ENCODE measurements around the gene VEGFA.

VEGFA gene

DNA sequence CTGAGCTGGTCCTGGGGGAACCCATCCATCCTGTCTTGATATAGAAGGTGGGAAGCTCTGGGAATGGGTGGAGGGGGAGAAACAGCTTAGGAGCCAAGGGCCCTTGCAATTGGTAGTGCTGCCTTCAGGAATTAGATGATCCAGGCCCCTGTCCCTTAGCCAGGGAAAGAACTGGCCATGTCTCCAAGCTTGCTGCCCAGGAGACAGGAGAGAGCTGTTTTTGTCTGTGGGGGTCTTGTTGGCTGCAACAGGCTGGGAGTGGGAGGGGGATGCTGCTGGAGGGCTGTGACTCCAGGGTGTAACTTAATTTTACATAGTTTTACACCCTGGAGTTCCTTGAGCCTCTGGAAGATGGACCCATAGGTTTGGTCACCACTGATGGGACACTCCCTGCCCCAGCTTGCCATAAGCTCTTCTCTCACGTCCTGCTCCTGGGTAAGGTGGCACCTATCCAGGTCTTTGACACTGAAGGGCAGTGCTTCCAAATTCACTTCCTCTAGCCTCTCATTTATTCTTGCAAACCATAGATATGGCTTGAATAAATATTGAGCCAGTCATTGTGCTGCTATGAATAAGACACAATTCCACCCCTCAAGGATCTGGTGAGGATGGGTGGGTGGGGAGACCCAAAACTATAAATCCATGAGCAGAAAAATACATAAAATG is 16.8 kb downstream of the VEGFA start:
- no peak overlapping the region for H3K9ac ChIP-seq (ENCODE audit: insufficient read length)
- DNase-seq (ENCODE audit: low read depth, low spot score) = no peak
- H3K4me3 ChIP-seq = no peak overlapping the region
- H3K36me3 ChIP-seq (ENCODE audit: insufficient read depth, low read length) = peaks cover 36% of the 10 kb centered on the region
- TF ChIP-seq FOXP2 (optimal IDR thresholded peaks at IDR 0.05; ENCODE audit: control extremely low read depth, extremely low read length, insufficient read depth) (no peak), POLR2AphosphoS5 (IDR thresholded peaks at IDR 0.05; ENCODE audit: borderline replicate concordance, low read depth, low read length) (no peak), EZH2 (IDR thresholded peaks at IDR 0.05) (no peak)
- H3K9me3 ChIP-seq (ENCODE audit: low read depth, low read length) = no peaks in the 10 kb centered on the region
- 0 out of 2 replicates have a peak overlapping the region, but pooled peaks have one; percentile 53 for H3K27ac ChIP-seq

DNA sequence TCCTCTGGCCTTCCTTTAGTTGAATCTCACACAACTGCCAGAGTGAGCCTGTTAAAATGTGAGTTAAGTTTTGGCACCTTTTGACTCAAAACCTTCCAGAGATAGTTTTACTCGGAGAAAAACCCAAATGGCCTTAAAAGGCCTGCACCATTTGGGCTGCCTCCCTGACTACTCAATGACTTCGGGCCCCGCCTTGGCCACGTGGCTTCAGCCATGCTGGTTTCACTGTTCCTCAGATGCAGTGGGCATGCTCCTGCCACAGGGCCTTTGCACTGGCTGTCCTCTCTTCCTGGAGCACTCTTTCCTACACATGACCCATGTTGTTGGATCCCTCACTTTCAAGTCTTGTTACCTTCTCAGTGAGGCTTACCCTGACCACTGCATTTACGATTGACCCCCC is 18.3 kb downstream of the VEGFA start:
- H3K9ac ChIP-seq (ENCODE audit: insufficient read length) = no peak overlapping the region
- peaks cover 21% of the 10 kb centered on the region for H3K36me3 ChIP-seq (ENCODE audit: insufficient read depth, low read length)
- no peak overlapping the region for H3K4me3 ChIP-seq
- H3K9me3 ChIP-seq (ENCODE audit: low read depth, low read length) = no peaks in the 10 kb centered on the region
- no peak overlapping the region for H3K27ac ChIP-seq
- DNase-seq (ENCODE audit: low read depth, low spot score) = no peak
- TF ChIP-seq POLR2AphosphoS5 (IDR thresholded peaks at IDR 0.05; ENCODE audit: borderline replicate concordance, low read depth, low read length) (no peak), EZH2 (IDR thresholded peaks at IDR 0.05) (no peak), FOXP2 (optimal IDR thresholded peaks at IDR 0.05; ENCODE audit: control extremely low read depth, extremely low read length, insufficient read depth) (no peak)

DNA sequence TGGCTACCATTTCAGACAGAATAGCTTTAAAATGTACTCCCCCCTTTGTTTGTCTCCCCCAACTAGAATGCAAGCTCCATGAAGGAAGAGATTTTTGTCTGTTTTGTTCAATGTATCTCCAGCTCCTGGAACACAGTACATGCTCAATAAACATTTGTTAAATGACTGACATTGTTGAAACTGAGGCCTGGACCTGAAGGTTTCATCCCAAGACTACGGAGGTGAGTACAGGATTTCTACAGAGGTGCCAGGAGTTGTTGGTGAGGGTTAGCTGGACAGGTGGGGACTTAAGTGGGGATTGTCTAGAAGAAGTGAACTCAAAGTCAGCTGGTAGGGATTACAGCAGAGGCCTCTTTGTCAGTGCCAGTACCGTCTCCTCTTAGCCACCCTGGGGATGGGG is 19.4 kb downstream of the VEGFA start:
- Histone ChIP-seq H3K36me3 (ENCODE audit: insufficient read depth, low read length) (peaks cover 10% of the 10 kb centered on the region; the same call in 1 of the 2 replicates), H3K9ac (ENCODE audit: insufficient read length) (no peak overlapping the region), H3K9me3 (ENCODE audit: low read depth, low read length) (no peaks in the 10 kb centered on the region), H3K27ac (no peak overlapping the region), H3K4me3 (no peak overlapping the region)
- TF ChIP-seq EZH2 (IDR thresholded peaks at IDR 0.05) (no peak), POLR2AphosphoS5 (IDR thresholded peaks at IDR 0.05; ENCODE audit: borderline replicate concordance, low read depth, low read length) (no peak), FOXP2 (optimal IDR thresholded peaks at IDR 0.05; ENCODE audit: control extremely low read depth, extremely low read length, insufficient read depth) (no peak)
- no peak for DNase-seq (ENCODE audit: low read depth, low spot score)

DNA sequence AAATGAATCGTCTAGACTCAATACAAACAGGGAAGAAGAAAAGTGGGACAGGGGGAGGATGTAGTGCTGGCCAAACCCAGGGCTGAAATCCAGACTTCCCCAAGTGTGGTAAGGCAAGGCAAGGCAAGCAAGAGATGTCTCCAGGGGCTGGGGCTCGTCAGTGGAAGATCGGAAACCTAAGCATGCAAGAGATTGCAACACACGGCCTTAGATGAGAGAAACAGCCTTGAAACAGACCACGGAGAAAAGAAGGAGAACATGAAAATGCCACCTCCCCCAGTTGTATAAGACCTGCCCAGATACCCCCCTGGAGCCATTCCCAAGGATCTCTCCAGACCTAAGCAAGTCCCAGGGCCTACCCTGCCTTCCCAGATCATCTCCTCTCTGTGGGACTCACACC is 20.0 kb downstream of the VEGFA start:
- H3K36me3 ChIP-seq (ENCODE audit: insufficient read depth, low read length) = peaks cover 6% of the 10 kb centered on the region; the same call in 1 of the 2 replicates
- no peak overlapping the region for H3K9ac ChIP-seq (ENCODE audit: insufficient read length)
- H3K4me3 ChIP-seq = no peak overlapping the region
- H3K9me3 ChIP-seq (ENCODE audit: low read depth, low read length) = no peaks in the 10 kb centered on the region
- DNase-seq (ENCODE audit: low read depth, low spot score) = no peak
- TF ChIP-seq POLR2AphosphoS5 (IDR thresholded peaks at IDR 0.05; ENCODE audit: borderline replicate concordance, low read depth, low read length) = no peak
- no peak for TF ChIP-seq FOXP2 (optimal IDR thresholded peaks at IDR 0.05; ENCODE audit: control extremely low read depth, extremely low read length, insufficient read depth)
- no peak for TF ChIP-seq EZH2 (IDR thresholded peaks at IDR 0.05)
- H3K27ac ChIP-seq = no peak overlapping the region

DNA sequence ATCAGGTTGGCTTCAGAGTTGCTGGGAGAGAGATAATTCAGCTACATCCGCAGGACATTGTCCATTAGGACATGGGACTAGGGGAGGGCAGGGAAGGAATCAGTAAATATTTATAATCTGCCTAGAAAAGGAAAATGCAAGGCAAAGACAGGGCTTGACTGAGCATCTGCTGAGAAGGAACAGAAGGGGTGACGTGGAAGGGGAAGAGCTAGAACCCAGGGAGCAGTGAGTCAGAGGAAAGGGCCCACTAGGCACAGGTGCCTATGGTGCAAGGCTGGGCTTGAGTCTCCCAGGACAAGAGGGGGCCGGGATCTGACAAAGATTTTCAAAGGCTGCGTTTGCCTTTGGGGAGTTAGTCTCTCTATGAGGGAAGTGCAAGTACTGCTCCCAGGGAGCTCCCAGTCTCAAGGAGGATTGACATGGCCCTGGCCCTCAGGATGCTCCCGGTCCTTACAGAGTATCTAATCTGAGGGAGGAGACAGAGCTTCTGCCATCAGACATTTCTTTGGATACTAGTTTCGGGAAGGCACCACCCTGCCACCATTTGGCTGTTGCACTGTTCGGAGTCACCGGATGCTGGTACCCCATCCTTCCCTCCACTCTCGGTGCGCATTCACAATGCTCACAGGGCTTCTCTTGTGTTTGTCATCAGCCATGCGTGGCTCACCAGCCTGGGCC is 21.9 kb downstream of the VEGFA start:
- Histone ChIP-seq H3K36me3 (ENCODE audit: insufficient read depth, low read length) (no peaks in the 10 kb centered on the region), H3K4me3 (no peak overlapping the region), H3K9ac (ENCODE audit: insufficient read length) (no peak overlapping the region), H3K9me3 (ENCODE audit: low read depth, low read length) (no peaks in the 10 kb centered on the region), H3K27ac (no peak overlapping the region)
- TF ChIP-seq EZH2 (IDR thresholded peaks at IDR 0.05) = no peak
- no peak for TF ChIP-seq FOXP2 (optimal IDR thresholded peaks at IDR 0.05; ENCODE audit: control extremely low read depth, extremely low read length, insufficient read depth)
- no peak for TF ChIP-seq POLR2AphosphoS5 (IDR thresholded peaks at IDR 0.05; ENCODE audit: borderline replicate concordance, low read depth, low read length)
- DNase-seq (ENCODE audit: low read depth, low spot score) = no peak

DNA sequence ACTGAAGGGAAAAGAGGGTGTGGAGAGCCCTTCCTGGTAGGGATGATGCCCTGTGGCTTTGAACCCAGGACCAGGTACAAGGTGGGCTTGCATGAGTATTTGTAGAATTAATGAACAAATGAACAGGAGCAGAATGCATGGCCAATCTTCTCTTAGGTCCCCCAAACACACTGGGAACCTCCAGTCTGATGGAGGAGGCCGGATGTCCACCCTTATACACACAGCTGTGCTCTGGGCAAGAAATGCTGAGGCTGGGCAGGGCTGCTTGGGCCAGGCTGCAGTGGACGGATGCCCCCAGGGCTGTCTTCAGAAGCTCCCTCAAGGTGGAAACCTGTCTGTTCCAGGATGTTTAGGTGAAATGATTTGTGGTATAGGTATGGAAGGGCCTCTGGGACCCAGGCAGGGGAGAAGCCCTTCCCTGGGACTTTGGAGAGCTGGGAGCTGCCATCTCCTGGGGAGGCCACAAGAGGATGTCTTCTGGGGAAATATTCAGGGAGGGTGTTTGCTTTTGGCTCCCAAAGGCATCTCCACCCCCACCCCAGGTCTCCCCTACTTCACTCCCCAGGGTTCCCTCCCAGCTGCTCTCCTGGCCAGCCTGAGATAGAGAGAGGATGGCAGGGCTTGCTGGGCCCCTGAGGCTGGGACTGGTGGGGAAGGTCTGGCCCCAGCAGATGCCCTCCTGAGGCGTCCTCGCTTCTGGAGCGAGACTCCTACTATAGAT is 23.3 kb downstream of the VEGFA start:
- TF ChIP-seq EZH2 (IDR thresholded peaks at IDR 0.05) = no peak
- no peak for TF ChIP-seq FOXP2 (optimal IDR thresholded peaks at IDR 0.05; ENCODE audit: control extremely low read depth, extremely low read length, insufficient read depth)
- no peak for TF ChIP-seq POLR2AphosphoS5 (IDR thresholded peaks at IDR 0.05; ENCODE audit: borderline replicate concordance, low read depth, low read length)
- H3K4me3 ChIP-seq = no peak overlapping the region
- no peaks in the 10 kb centered on the region for H3K36me3 ChIP-seq (ENCODE audit: insufficient read depth, low read length)
- H3K27ac ChIP-seq = no peak overlapping the region
- DNase-seq (ENCODE audit: low read depth, low spot score) = no peak
- no peak overlapping the region for H3K9ac ChIP-seq (ENCODE audit: insufficient read length)
- H3K9me3 ChIP-seq (ENCODE audit: low read depth, low read length) = no peaks in the 10 kb centered on the region

DNA sequence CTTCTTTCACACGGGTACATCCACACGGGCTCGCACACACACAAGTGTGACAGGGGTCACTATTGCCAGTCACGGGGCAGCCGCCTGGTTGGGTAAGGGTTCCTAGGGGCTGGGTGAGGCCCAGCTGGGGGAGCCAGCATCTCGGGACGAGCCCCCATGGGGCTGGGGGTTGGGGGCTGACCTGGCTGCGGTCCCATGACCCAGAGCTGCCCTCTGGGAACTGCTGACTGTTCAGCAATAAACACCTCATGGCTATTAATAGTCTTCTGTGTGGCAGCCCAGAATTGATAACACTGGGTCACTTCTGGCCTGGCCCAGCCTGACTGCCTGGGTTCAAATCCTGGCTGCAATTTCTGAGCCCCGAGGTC is 23.8 kb downstream of the VEGFA start:
- Histone ChIP-seq H3K27ac (no peak overlapping the region), H3K9me3 (ENCODE audit: low read depth, low read length) (no peaks in the 10 kb centered on the region), H3K36me3 (ENCODE audit: insufficient read depth, low read length) (no peaks in the 10 kb centered on the region), H3K9ac (ENCODE audit: insufficient read length) (no peak overlapping the region), H3K4me3 (no peak overlapping the region)
- TF ChIP-seq POLR2AphosphoS5 (IDR thresholded peaks at IDR 0.05; ENCODE audit: borderline replicate concordance, low read depth, low read length) (no peak), FOXP2 (optimal IDR thresholded peaks at IDR 0.05; ENCODE audit: control extremely low read depth, extremely low read length, insufficient read depth) (no peak), EZH2 (IDR thresholded peaks at IDR 0.05) (no peak)
- DNase-seq (ENCODE audit: low read depth, low spot score) = no peak

DNA sequence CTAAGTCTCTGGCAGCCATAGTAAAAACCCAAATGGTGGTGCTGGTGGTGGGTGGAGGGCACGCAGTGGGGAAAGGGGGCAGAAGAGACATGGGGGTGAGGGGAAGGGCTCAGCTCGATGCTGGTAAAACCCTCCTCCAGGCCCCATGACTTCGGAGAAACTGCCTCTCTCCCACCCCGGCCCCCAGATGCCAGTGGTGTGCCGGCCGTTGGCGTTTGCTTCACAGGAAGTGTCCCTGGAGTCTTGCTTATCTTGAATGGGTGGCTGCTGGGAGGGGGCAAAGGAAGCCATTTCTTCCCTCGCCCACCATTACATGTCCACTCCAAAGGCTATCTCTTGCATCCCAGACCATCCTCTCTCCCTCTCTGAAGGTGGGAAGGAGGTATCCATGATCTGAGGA is 25.4 kb downstream of the VEGFA start:
- Histone ChIP-seq H3K9me3 (ENCODE audit: low read depth, low read length) (no peaks in the 10 kb centered on the region), H3K4me3 (no peak overlapping the region), H3K36me3 (ENCODE audit: insufficient read depth, low read length) (no peaks in the 10 kb centered on the region), H3K27ac (no peak overlapping the region), H3K9ac (ENCODE audit: insufficient read length) (no peak overlapping the region)
- DNase-seq (ENCODE audit: low read depth, low spot score) = no peak
- no peak for TF ChIP-seq POLR2AphosphoS5 (IDR thresholded peaks at IDR 0.05; ENCODE audit: borderline replicate concordance, low read depth, low read length)
- TF ChIP-seq EZH2 (IDR thresholded peaks at IDR 0.05) = no peak
- no peak for TF ChIP-seq FOXP2 (optimal IDR thresholded peaks at IDR 0.05; ENCODE audit: control extremely low read depth, extremely low read length, insufficient read depth)

All from SK-N-MC (cell line).